Breast epithelium (tissue), 3 donors: ENCODE data around the gene ICOSLG.
"Not testable (repeated sequence)": the region's sequence is repeated elsewhere in the genome, so short reads cannot be mapped to it uniquely, and the experiment has no call there.

Experiments
- POLR2A ChIP-seq: fragments of 450-650 bp; IDR thresholded peaks from one replicate; pipeline ENCODE4 v1.6.1; 2016; ENCODE audit warnings: antibody characterized with exemption, mild to moderate bottlenecking, moderate library complexity
- POLR2AphosphoS5 ChIP-seq, 3 donors: sonication (generic); formaldehyde crosslinking; IDR thresholded peaks; one replicate each; pipeline ENCODE4 v1.6.1; 2017; ENCODE audit warnings: antibody characterized with exemption in 3 of 3
- TF ChIP-seq, protein P1 (sequence below), 3 donors: fragments of 450-650 bp; IDR thresholded peaks; one replicate each; pipeline ENCODE4 v1.5.1; 2016 to 2017; ENCODE audit warnings: antibody characterized with exemption in 3 of 3, mild to moderate bottlenecking in 3 of 3, moderate library complexity in 3 of 3

DNA sequence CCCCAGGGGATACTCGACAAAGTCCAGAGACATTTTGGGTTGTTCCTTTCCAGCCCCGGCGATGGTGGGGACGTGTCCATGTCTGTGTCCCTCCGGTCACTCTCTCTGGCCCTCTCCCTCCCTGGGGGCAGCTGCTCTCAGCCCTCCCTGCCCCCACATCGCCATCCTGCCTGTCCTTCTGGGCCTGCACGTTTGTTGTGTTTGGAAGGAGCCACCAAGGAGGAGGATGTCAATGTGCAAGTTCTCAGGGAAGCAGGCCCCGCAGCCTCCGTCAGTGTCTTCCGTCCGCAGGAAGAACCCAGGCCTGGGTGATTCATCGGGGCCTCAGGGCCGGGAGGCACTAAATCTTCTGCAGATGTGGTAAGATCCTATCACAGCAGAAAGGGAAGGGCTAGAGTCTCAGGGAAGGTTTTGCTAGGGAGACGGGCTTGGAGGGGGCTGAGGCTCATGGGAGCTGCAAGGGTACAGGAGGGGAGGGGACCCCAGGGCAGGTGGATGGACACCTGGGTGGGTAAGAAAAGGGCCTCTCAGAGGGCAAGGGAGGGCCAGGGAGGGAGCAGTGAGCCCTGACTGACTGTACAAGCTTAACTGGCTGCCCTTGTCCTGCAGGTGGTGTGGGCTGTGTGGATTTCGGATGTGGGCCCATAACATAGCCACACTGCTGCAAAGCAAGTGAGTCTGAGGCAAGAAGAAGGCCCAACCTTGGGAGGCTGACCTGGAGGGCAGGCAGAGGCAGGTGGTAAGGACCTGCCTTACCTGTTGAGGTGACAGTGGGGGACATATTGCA is 32.7 kb downstream of the ICOSLG start:
- TF ChIP-seq POLR2A; POLR2AphosphoS5 (IDR thresholded peaks at IDR 0.05): not testable (repeated sequence)
- TF ChIP-seq, protein P1, sequence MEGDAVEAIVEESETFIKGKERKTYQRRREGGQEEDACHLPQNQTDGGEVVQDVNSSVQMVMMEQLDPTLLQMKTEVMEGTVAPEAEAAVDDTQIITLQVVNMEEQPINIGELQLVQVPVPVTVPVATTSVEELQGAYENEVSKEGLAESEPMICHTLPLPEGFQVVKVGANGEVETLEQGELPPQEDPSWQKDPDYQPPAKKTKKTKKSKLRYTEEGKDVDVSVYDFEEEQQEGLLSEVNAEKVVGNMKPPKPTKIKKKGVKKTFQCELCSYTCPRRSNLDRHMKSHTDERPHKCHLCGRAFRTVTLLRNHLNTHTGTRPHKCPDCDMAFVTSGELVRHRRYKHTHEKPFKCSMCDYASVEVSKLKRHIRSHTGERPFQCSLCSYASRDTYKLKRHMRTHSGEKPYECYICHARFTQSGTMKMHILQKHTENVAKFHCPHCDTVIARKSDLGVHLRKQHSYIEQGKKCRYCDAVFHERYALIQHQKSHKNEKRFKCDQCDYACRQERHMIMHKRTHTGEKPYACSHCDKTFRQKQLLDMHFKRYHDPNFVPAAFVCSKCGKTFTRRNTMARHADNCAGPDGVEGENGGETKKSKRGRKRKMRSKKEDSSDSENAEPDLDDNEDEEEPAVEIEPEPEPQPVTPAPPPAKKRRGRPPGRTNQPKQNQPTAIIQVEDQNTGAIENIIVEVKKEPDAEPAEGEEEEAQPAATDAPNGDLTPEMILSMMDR (IDR thresholded peaks at IDR 0.05): not testable (repeated sequence)
